Fibroblast of mammary gland (primary cell): ENCODE data around the gene MRPL55.

Experiments used
- DNase-seq: peaks from one replicate; pipeline ENCODE4 v3.0.0-alpha.2; 2010; ENCODE audit warnings: low read depth
- H3K4me3 ChIP-seq: 2 replicates; pipeline ENCODE4 v1.5.1; 2011; ENCODE audit warnings: low read depth, mild to moderate bottlenecking, low read length, moderate library complexity; ENCODE audit not compliant: control insufficient read depth
- TF ChIP-seq, protein P1 (sequence below): conservative IDR thresholded peaks from 2 replicates; pipeline ENCODE4 v1.5.1; 2011; ENCODE audit warnings: low read depth, low read length, inconsistent platforms; ENCODE audit not compliant: control insufficient read depth, insufficient read depth

The MRPL55 gene

DNA sequence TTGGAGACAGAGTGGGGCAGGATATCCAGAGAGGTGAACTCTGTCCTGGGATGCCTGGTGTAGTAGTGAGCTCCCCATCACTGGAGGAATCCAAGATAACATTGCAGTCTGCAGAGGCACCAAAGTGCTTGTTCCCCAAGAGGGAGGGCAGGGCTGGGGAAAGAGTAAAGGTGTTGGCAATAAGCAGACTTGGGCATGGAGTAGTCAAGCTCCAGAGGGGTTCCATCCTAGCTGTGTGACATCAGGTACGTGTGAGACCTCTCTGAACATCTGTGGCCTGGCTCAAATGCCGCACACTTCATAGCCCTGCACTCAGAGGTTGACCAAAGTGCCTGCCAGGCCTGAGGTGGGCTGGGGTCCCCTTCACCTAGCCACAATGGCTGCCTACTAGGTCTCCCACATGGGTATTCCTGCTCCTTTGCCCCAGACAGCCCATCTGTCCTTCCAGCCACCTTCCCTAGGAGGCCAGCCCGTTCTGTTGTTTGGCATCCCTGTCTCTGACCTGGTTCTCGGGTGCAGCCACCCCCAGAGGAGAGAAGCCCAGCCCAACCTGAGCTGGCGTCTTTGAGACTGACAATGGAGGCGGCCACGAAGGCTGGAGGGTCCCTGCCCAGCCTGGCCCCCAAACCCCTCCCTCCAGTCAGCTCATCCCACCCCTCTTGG is 29.4 kb downstream of the MRPL55 start:
- H3K4me3 ChIP-seq: no peak overlapping the region
- no peak for DNase-seq
- TF ChIP-seq, protein P1, sequence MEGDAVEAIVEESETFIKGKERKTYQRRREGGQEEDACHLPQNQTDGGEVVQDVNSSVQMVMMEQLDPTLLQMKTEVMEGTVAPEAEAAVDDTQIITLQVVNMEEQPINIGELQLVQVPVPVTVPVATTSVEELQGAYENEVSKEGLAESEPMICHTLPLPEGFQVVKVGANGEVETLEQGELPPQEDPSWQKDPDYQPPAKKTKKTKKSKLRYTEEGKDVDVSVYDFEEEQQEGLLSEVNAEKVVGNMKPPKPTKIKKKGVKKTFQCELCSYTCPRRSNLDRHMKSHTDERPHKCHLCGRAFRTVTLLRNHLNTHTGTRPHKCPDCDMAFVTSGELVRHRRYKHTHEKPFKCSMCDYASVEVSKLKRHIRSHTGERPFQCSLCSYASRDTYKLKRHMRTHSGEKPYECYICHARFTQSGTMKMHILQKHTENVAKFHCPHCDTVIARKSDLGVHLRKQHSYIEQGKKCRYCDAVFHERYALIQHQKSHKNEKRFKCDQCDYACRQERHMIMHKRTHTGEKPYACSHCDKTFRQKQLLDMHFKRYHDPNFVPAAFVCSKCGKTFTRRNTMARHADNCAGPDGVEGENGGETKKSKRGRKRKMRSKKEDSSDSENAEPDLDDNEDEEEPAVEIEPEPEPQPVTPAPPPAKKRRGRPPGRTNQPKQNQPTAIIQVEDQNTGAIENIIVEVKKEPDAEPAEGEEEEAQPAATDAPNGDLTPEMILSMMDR: no peak

DNA sequence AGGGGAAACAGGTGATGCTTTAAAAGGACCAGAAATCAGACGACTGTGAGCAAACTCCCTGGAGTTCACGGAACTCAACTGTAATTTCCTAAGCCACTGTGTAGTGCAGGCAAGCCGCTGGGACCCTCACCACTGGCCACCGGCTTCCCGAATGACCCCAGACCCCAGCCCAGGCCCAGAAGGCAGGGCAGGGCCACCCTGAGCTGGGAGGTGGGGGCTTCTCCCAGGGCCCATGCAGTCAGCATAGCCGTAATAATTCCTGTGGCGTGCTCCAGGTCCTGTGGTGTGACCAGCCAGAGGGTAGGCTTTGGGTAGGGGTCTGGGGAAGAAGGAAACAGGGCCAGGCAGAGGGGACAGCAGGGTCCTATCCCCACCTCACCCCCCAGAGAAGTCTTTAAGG is 30.1 kb downstream of the MRPL55 start:
- TF ChIP-seq, protein P1: no peak
- no peak overlapping the region for H3K4me3 ChIP-seq
- no peak for DNase-seq

DNA sequence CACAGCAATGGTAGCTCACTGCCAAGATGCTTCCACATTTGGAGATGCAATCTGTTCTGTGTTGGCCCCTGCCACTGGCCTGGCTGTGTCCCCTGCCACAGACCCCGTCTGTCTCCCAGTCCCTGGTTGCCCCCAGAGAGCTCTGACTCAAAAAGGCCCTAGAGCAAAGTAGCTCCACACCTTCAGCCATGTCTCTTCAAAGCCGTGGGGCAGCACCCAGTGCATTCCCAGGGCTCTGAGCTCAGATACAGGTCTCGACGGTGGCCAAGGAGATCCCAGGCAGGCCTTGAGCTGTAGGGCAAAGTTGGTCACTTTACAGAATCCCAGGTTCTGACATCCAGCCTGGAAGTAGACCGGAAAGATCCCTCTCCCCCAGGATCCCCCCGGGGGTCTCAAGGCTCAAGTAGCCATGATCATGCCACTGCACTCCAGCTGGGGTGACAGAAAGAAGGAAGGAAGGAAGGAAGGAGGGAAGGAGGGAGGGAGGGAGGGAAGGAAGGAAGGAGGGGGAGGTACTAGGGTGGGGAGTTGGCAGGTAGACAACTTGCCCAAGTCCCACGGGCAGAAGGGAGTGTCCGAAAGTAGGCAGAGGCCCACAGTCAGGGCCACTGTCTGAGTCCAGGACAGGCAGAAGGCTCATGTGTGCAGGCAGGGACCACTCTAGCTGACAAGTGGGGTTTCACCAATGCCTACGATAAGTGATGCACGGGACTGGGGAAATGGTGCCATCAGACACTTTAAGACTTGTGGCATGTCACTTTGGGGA is 31.4 kb downstream of the MRPL55 start:
- no peak for DNase-seq

DNA sequence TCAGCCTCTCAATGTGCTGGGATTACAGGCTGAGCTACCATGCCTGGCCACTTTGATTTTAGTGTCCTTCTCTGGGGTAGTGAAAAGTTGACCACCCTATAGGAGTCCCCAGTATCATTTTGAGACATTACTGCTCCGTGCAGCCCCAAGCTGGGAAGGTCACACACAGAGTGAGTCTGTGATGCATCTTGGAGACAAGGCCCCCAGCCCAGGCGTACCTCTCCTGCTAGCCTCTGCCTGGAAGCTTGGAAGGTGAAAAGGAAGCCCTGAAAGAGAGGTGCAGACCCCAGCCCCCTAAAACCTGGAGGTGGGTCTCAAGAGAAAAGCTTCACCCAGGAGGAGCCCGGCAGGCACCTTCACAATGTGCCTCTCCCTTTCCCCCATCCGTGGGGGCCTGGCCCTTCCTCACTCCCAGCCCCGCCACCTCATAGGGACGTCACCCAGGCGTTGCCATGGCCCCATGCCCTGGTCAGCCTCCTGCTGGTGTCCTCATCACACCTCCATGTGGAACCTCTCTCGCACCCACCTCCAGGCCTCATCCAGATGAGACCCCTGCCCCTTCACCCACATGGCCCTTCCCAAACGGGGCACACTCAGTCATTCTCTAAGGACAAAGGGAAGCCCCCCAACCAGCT is 32.2 kb downstream of the MRPL55 start:
- H3K4me3 ChIP-seq: no peak overlapping the region
- TF ChIP-seq, protein P1: no peak
- DNase-seq: no peak

More for the DNA sequence above, 31.4 kb downstream of the MRPL55 start:
- TF ChIP-seq, protein P1: no peak
- H3K4me3 ChIP-seq: no peak overlapping the region

DNA sequence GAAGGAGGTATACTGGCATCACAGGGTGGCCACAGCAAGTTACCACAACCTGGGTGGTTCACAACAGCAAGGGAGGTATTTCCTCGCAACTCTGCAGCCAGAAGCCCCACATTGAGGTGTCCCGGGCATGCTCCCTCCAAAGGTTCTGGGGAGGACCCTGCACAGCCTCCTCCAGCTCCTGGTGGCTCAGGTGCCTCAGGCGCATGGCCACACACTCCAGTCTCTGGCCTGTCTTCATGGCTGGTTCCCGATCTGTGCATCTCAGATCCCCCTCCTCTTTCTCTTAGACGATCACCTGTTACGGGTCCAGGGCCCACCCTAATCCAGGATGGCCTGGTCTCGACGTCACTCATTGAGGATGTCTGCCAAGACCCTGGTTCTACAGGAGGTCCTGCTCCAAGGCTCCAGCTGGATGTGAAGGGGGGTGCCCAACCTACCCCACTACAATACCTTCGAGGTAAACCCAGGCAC is 33.3 kb downstream of the MRPL55 start:
- TF ChIP-seq, protein P1: no peak
- H3K4me3 ChIP-seq: no peak overlapping the region
- no peak for DNase-seq

DNA sequence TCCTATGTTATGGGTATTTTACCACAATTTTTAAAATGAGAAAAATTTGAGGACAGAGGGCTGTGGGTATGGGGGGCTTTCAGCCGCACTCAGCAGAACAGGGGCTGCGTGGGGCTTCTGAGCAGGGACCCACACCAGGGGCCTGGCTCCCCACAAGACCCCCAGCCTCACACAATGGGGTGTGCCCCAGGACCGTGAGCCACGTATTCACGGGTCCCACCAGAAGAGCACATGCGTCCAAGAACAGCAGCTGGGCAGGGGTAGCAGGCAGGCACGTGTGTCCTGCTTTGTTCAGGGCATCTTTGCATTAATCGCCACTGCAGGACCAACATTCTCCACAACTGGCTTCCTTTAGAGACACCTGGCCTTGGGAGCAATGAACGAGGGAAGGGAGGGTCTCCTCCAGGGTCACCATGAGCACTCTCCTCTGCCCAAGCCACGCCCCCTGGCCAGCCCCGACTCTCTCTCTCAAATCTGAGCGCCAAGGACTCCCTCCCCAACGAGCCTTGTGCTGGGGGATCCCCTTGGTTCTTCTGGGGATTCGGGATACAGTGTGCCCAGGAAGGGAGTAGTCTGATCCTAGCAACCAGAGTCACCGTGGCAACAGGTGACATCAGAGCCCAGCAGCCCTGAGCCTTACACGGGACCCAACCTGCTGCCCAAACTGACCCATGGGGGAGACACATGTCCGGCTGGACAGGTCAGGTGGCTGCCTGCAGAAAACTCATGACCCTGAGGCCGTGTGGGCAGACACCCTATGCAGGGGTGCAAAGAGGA is 34.0 kb downstream of the MRPL55 start:
- no peak for DNase-seq
- TF ChIP-seq, protein P1: no peak

More for the DNA sequence above, 34.0 kb downstream of the MRPL55 start:
- H3K4me3 ChIP-seq: no peak overlapping the region
